Endothelial cell of umbilical vein (primary cell): ENCODE results near the gene DUS1L.

ENCODE experiments used
- FOS ChIP-seq: IDR thresholded peaks from 2 replicates; pipeline ENCODE4 v1.6.1; 2011; ENCODE audit warnings: mild to moderate bottlenecking, low read length, moderate library complexity, borderline replicate concordance; ENCODE audit not compliant: insufficient read depth
- POLR2A ChIP-seq: IDR thresholded peaks from 2 replicates; pipeline ENCODE4 v1.6.1; 2012; ENCODE audit warnings: low read depth, mild to moderate bottlenecking, control low read depth, low read length

GRCh38 chr17:82022981-82023446, 42.6 kb downstream of the DUS1L start, which contains the start of gene LRRC45:
- TF ChIP-seq FOS = no peak
- no peak for TF ChIP-seq POLR2A
